GM12874 (cell line): ENCODE results near the gene ITPR2.
A peak's percentile ranks its signal among the peaks of the same experiment; 100 is the strongest.

Experiments used
- TF ChIP-seq, protein P1 (sequence below): IDR thresholded peaks from 2 replicates; pipeline ENCODE4 v1.5.1; 2011; ENCODE audit warnings: low read depth, mild to moderate bottlenecking, control low read depth, low read length, moderate library complexity; ENCODE audit not compliant: insufficient read depth

The ITPR2 gene

DNA sequence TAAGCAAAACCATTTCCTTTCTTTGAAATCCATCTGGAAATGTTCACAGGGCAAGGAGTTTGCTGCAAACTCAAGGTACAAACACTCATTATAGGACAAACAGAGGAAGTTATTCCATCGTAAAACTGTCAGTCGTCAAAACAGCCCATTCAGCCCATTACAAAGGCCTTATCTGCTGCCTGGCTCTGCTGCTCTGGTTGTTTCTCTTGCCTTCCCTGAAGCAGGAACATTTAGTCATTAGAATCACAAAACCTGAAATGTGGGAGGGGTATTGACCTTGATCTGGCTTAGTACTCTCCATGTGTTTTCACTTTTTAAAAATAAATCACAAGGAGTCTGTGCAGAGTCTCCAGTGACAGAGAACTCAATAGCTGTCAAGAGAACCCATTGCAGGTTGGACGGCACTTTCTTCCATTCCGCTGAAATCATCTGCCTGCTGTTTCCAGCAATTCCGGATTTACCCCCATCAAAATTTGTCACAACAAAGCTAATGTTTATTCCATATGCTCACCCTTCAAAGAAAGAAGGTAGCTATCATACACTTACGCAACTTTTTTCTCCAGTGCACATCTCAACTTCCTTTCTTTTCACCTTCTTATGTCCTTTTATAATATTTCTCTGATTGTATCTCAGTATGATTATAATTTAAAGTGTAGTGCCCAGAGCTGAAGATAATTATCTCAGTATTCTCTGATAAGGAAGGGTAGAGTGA is 24.6 kb upstream of the ITPR2 start:
- TF ChIP-seq, protein P1, sequence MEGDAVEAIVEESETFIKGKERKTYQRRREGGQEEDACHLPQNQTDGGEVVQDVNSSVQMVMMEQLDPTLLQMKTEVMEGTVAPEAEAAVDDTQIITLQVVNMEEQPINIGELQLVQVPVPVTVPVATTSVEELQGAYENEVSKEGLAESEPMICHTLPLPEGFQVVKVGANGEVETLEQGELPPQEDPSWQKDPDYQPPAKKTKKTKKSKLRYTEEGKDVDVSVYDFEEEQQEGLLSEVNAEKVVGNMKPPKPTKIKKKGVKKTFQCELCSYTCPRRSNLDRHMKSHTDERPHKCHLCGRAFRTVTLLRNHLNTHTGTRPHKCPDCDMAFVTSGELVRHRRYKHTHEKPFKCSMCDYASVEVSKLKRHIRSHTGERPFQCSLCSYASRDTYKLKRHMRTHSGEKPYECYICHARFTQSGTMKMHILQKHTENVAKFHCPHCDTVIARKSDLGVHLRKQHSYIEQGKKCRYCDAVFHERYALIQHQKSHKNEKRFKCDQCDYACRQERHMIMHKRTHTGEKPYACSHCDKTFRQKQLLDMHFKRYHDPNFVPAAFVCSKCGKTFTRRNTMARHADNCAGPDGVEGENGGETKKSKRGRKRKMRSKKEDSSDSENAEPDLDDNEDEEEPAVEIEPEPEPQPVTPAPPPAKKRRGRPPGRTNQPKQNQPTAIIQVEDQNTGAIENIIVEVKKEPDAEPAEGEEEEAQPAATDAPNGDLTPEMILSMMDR = no peak

DNA sequence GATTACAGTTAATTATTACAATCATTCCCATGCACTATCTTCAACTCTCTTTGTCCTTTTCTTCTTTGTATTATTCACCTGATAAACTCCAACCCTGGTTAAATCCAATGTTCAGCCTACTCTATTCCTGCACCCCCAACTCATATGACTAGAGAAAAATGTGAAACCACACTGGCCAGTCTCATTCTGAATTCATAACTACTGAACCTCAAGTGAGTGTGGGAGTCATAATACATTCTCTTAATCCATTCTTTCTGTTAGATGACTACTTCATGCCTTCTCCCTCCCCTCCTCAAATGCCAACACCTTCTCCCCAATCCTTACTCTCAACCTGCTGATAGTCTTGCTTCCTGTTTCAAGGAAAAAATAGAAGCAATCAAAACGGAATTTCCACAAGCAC is 22.3 kb upstream of the ITPR2 start:
- TF ChIP-seq, protein P1 = no peak

DNA sequence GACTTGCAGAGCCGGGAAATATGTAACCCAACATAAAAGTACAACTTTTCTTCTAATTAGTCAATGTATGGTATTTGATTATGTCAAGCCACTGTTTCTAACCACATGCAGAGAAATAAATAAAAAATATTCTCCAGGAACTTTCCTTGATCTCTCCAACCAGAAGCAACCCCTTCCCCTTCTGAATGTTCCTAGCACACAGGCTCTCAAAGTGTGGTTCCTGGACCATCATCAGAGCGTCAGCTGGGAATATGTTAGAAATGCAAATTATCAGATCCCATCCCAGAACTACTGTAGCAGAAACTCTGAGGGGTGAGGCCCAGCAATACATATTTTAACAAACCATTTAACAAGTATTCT is 21.0 kb upstream of the ITPR2 start:
- TF ChIP-seq, protein P1 = no peak

DNA sequence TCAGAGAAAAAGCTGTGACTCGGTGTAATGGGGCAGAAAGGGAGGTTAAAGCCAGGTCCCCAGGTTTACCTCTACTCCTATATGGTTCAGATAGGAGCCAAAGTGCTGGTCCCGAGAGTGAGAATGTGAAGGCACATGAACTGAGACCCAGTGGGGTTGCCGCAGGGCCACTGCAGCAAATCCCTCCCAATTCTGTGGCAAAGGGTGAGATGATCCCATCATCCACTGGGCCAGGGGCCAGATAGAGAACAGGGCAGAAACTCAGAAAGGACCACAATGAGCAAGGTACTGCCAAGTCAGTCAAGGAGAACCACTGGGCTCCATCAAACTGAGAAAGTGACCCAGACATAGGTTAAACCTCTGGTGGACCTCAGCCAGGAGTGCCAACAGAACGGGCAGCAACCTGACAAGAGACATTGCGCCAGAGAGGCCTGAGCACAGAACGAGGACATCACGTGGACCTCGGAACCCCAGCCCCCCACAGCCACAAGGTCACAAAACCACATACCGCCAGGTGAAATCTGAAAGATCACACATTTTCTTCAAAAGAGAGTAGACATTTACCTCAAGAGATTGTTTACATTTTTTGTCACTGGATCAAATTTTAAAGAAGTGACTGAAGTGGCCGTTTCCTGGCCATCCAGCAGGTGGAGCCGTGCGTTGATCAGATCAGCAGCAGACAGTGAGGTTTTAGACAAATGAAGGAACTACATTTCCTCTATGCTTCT is 20.5 kb upstream of the ITPR2 start:
- TF ChIP-seq, protein P1 = peak; percentile 85

DNA sequence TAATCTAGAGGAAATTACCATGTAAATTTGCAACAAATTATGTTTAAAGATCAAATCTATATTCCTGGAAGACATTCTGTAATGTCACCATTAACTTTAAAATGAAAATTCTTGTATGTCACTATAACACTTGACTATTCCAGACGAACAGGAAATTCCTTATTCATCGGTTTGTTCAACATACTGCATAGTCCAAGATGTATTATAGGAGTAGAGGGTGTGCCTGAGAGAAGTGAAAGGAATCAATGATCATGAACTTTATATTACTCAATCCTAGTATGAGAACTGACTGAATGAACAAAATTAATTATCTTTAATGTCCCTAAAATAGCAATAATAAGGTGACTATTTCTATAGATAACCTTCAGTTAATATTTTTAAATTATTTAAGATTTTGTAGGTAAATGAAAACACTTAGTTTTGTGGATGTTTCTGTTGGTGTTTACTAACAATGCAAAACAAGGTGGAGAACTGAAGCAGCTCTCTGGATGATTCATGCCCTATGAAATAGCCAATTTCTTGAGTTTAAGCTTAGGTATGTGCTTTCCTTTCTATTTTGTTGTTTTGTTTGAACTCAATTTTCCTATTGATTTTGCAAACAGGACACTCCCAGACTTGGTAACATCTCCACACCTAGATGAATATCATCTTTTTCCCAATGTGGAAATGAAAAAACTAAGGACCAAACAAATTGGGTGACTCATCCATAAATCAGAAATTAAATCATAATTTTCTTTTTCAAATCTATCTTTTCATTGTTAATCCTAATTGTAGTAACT is 18.2 kb upstream of the ITPR2 start:
- TF ChIP-seq, protein P1 = no peak

DNA sequence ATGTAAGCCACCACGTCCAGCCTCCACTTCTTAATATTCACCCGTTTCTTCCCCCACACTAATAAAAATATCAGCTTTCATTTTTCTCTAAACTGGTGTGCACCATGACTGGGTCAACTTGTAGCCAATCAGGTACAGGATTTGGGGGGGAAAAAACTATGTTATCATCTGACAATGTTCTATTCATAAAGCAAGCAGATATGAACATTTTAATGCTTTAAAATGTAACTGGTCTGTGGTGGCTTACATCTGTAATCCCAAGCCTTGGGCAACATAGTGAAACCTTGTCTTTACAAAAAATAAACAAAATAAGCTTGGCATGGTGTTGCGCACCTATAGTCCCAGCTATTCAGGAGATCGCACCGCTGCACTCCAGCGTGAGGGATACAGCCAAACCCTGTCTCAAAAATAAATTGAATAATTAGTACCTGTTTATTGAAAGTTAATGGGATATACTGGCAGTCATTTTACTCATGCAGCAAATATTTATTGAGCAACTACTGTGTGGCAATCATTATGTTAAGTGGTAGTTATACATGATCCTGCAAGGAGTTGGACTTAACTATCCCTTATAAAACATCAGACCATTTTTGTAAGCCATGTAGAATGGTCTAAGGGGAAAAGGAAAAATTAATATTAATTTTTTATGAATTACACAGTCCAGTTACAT is 15.3 kb upstream of the ITPR2 start:
- TF ChIP-seq, protein P1 = no peak

DNA sequence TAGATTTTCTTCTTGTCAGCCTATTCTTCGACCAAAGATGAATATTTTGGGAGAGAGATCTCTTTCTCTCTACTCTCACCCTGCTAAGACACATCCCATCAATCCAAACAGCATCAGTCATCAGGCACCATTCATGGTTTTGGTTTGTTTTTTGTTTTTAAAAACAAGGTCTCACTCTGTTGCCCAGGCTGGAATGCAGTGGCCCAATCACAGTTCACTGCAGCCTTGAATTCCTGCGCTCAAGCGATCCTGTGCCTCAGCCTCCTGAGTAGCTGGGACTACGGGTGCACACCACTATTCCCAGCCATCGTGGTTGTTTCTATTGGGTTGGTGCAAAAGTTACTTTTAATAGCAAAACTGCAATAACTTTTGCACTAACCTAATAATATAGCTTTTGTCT is 14.4 kb upstream of the ITPR2 start:
- TF ChIP-seq, protein P1 = no peak
